ENCODE data around the gene SORCS2. TPM values are rescaled to one million over a fixed set of nuclear protein-coding genes. Genes with fewer than 3 reads are reported as not detected.

SORCS2 gene
- polyA plus RNA-seq, 3 donors: 0.46 to 0.55 TPM; not detected in 1

DNA sequence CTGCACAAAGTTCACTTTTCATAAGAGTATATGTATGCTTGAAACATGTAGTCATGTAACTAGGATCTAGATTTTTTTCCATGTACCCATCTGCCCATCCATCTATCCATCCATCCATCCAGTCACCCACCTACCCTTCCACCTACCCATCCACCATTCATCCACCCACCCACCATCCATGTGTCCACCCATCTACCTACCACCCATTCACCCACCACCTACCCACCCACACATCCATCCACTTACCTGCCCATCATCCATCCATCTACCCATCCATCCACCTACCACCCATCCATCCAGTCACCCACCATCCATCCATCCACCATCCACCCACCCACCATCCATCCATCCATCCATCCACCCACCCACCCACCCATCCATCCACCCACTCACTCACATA is 364.2 kb downstream of the SORCS2 start:
- DNase-seq: no peak
- H3K36me3 Mint-ChIP-seq: peaks cover 0 to 9% of the 10 kb centered on the region in 2 donors
- H3K79me2 ChIP-seq (ENCODE audit: insufficient read depth, low read length): no peaks in the 10 kb centered on the region
- no peaks in the 10 kb centered on the region for H3K4me1 Mint-ChIP-seq
- H3K4me3 ChIP-seq (replicated peaks in 1 of 3; ENCODE audit: low read depth in 2 of 3, low read length in 3 of 3): no peak overlapping the region
- H4K20me1 ChIP-seq (ENCODE audit: insufficient read depth, low read length): no peaks in the 10 kb centered on the region
- H3K4me2 ChIP-seq (replicated peaks; ENCODE audit: extremely low read depth, low read length, poor library complexity, severe bottlenecking): no peak overlapping the region
- no peak overlapping the region for H3K27ac ChIP-seq (ENCODE audit: low read depth in 1 of 2, low read length in 2 of 2)
- no peak overlapping the region for H3K4me3 Mint-ChIP-seq
- peaks cover 41 to 50% of the 10 kb centered on the region in 2 donors for H3K9me3 ChIP-seq (replicated peaks in 1 of 2; ENCODE audit: control insufficient read depth in 1 of 2, insufficient read depth in 1 of 2, low read length in 2 of 2)
- H3K27me3 Mint-ChIP-seq (ENCODE audit: low read depth in 3 of 3): peaks cover 2 to 3% (median 2%) of the 10 kb centered on the region in 3 donors
- peaks cover 26 to 55% (median 43%) of the 10 kb centered on the region in 7 donors for H3K9me3 Mint-ChIP-seq
- H2AFZ ChIP-seq (ENCODE audit: insufficient read depth, low read depth, low read length, poor library complexity, severe bottlenecking): no peak overlapping the region
- no peaks in the 10 kb centered on the region for H3K27me3 ChIP-seq (ENCODE audit: control insufficient read depth in 2 of 2, insufficient read depth in 2 of 2, low read length in 2 of 2)
- intact Hi-C loops (cut with micrococcal nuclease): no loop called here
- H3K36me3 ChIP-seq (replicated peaks in 1 of 2; ENCODE audit: control insufficient read depth in 1 of 2, insufficient read depth in 2 of 2, low read length in 2 of 2): no peaks in the 10 kb centered on the region
- TF ChIP-seq CTCF (IDR thresholded peaks at IDR 0.05): no peak
- H3K27ac Mint-ChIP-seq: no peak overlapping the region
- no peaks in the 10 kb centered on the region for H3K4me1 ChIP-seq (ENCODE audit: control insufficient read depth in 1 of 2, insufficient read depth in 2 of 2, low read length in 2 of 2)
- no peak overlapping the region for H3K9ac ChIP-seq (ENCODE audit: insufficient read depth, low read length, poor library complexity, severe bottlenecking)

- peaks cover 2 to 3% (median 2%) of the 10 kb centered on the region in 3 donors for H3K27me3 Mint-ChIP-seq (ENCODE audit: low read depth in 3 of 3)
- Histone ChIP-seq H3K79me2 (ENCODE audit: insufficient read depth, low read length) (no peaks in the 10 kb centered on the region), H4K20me1 (ENCODE audit: insufficient read depth, low read length) (no peaks in the 10 kb centered on the region), H3K4me1 (ENCODE audit: control insufficient read depth in 1 of 2, insufficient read depth in 2 of 2, low read length in 2 of 2) (no peaks in the 10 kb centered on the region), H3K4me3 (replicated peaks in 1 of 3; ENCODE audit: low read depth in 2 of 3, low read length in 3 of 3) (no peak overlapping the region), H3K9me3 (replicated peaks in 1 of 2; ENCODE audit: control insufficient read depth in 1 of 2, insufficient read depth in 1 of 2, low read length in 2 of 2) (peaks cover 32 to 42% of the 10 kb centered on the region in 2 donors), H3K9ac (ENCODE audit: insufficient read depth, low read length, poor library complexity, severe bottlenecking) (no peak overlapping the region), H2AFZ (ENCODE audit: insufficient read depth, low read depth, low read length, poor library complexity, severe bottlenecking) (no peak overlapping the region), H3K4me2 (replicated peaks; ENCODE audit: extremely low read depth, low read length, poor library complexity, severe bottlenecking) (no peak overlapping the region), H3K36me3 (replicated peaks in 1 of 2; ENCODE audit: control insufficient read depth in 1 of 2, insufficient read depth in 2 of 2, low read length in 2 of 2) (no peaks in the 10 kb centered on the region), H3K27ac (ENCODE audit: low read depth in 1 of 2, low read length in 2 of 2) (no peak overlapping the region), H3K27me3 (ENCODE audit: control insufficient read depth in 2 of 2, insufficient read depth in 2 of 2, low read length in 2 of 2) (no peaks in the 10 kb centered on the region)
- no CpG with 5 or more reads among the region's 7 CpGs for WGBS (ENCODE audit: insufficient coverage)
- intact Hi-C loops (cut with micrococcal nuclease): no loop called here
- H3K36me3 Mint-ChIP-seq: peaks cover 0 to 9% of the 10 kb centered on the region in 2 donors
- TF ChIP-seq CTCF (IDR thresholded peaks at IDR 0.05): no peak
- no peak for DNase-seq
- H3K27ac Mint-ChIP-seq: no peak overlapping the region
- H3K4me1 Mint-ChIP-seq: no peaks in the 10 kb centered on the region
- no peak overlapping the region for H3K4me3 Mint-ChIP-seq
- H3K9me3 Mint-ChIP-seq: peaks cover 26 to 47% (median 39%) of the 10 kb centered on the region in 7 donors
Measured at GRCh38 chr4:7557456-7557855, 365.1 kb downstream of the SORCS2 start.

Measured in CD14-positive monocyte (primary cell).